Measurements from ENCODE around the gene ERRFI1.

DNA sequence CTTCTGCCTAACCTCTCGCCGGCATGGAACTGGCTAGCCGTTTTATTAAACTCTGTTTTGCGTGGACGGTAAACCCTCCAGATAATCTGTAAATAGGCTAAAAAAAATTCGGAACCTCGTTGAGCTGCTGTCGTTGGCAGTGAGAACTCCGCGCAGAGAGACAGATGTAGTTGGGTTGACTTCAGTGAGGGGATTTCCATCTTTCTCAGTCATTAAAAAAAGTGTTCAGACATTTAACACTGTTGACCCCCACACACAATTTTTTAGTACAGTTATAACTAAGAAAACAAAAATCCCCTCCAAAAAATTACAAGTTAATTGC, 64.1 kb downstream of the ERRFI1 start:
- TF ChIP-seq POLR2A (IDR thresholded peaks at IDR 0.05) (no peak), EP300 (IDR thresholded peaks at IDR 0.05) (no peak), CTCF (IDR thresholded peaks at IDR 0.05) (no peak)

Data from tibial nerve (tissue), 4 donors.